HAP-1 (cell line): Measurements from ENCODE around the gene DPP8.
"Not testable (repeated sequence)": the region's sequence is repeated elsewhere in the genome, so short reads cannot be mapped to it uniquely, and the experiment has no call there.

Source experiments
- DNase-seq, 2 experiments: peaks; one replicate each; pipeline ENCODE4 v3.0.0-alpha.2; 2016 to 2020; ENCODE audit warnings: low spot score in 2 of 2
- H3K27me3 ChIP-seq: fragments of 250-450 bp; sonication (Bioruptor Pico); 2 replicates; pipeline ENCODE4 v1.5.1; 2020; ENCODE audit warnings: low read depth, mild to moderate bottlenecking, moderate library complexity
- H3K36me3 ChIP-seq: fragments of 250-450 bp; sonication (Bioruptor Pico); replicated peaks from 2 replicates; pipeline ENCODE4 v1.5.1; 2020; ENCODE audit warnings: mild to moderate bottlenecking
- H3K4me1 ChIP-seq: fragments of 250-450 bp; sonication (Bioruptor Pico); 2 replicates; pipeline ENCODE4 v1.5.1; 2020; ENCODE audit warnings: mild to moderate bottlenecking
- H3K4me3 ChIP-seq: fragments of 250-450 bp; sonication (Bioruptor Pico); 2 replicates; pipeline ENCODE4 v1.5.1; 2020; ENCODE audit warnings: mild to moderate bottlenecking, moderate library complexity
- H3K9me3 ChIP-seq: fragments of 250-450 bp; sonication (Bioruptor Pico); 2 replicates; pipeline ENCODE4 v1.5.1; 2020; ENCODE audit warnings: mild to moderate bottlenecking, moderate library complexity
- in situ Hi-C: fragments of 300-500 bp; cut with MboI; formaldehyde crosslinking; loops from 3 replicates; pipeline ENCODE4 v1.14.3; 2020; ENCODE audit warnings: low sequenced_read_pairs, inconsistent platforms, mixed read lengths

Gene DPP8

DNA sequence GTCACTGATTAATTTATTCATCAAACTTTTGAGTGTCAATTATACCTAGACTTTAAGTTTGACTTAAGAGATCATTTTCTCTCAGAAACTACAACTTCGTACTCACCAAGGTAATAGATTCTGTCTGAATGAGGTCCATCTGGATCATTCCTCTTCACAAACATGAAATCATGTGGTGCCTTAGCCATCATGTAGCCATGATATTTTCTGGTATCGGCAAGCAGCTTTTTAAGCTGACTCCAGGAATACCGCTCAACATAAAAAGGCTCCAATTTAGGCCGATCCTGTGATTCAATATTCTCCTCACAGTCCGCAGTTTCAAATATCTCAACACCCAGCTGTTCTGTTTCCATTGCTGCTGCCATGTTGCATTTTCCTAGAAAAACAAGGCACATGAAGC lies 5.3 kb downstream of the DPP8 start:
- peaks cover 12% of the 10 kb centered on the region for H3K4me1 ChIP-seq
- H3K4me3 ChIP-seq = no peak overlapping the region
- in situ Hi-C loops = no loop called here
- H3K27me3 ChIP-seq = no peaks in the 10 kb centered on the region
- no peak for DNase-seq
- peaks cover 63% of the 10 kb centered on the region for H3K36me3 ChIP-seq
- H3K9me3 ChIP-seq = no peaks in the 10 kb centered on the region

DNA sequence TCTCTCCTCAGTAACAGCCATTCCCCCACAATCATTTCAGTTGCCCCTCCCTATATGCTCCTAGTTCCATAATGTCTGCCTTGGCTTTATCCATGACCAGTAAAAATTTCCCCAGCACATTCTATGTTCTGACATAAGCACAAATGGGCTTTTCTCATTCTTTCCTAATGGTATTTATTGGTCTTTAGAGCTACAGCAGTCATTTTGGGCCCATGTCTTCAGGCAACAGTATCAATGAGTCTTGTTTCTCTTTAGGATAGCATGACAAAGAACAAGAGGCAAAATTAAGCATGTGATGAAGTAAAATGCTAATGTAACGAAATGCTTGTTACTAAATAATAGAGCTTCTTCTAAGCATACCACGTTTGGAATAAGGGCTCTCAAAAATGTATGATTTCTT lies 8.2 kb downstream of the DPP8 start:
- Histone ChIP-seq H3K4me1 (no peaks in the 10 kb centered on the region), H3K36me3 (peaks cover 67% of the 10 kb centered on the region), H3K4me3 (no peak overlapping the region), H3K27me3 (no peaks in the 10 kb centered on the region), H3K9me3 (no peaks in the 10 kb centered on the region)
- no peak for DNase-seq
- in situ Hi-C loops = no loop called here

DNA sequence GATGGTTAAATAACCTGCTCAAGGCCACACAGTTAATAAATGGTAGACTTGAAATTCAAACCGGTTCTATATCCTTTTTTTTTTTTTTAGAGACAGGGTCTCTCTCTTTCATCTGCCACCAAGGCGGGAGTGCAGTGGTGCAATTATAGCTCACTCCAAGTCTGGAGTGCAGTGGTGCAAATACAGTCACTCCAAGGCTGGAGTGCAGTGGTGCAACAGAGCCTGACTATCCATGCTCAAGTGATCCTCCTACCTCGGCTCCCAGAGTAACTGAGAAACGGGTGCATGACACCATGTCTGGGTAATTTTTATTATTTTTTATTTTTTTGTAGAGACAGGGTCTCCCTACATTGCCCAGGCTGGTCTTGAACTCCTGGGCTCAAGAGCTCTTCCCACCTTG lies 23.4 kb downstream of the DPP8 start:
- Histone ChIP-seq H3K4me3 (no peak overlapping the region), H3K4me1 (no peaks in the 10 kb centered on the region), H3K9me3 (no peaks in the 10 kb centered on the region), H3K27me3 (no peaks in the 10 kb centered on the region), H3K36me3 (peaks cover 66% of the 10 kb centered on the region)
- in situ Hi-C loops = no loop called here
- DNase-seq = no peak

DNA sequence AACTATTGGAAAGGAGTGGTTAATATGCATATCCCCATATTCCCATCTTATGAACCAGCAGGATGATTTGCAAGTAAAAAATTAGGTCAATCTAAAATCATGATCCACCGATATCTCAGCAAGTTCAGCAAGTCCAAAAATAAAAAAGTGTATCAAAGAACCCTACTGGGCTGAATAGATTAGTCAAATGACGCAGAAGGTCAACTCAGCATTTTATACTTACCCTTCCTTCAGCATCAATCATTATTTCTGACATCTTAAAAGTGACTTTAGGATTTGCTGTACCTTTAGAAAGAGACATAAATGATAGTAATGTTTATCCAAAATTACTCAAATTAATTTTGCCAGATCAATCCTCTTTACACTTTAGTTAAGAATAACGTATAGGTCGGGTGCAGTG lies 32.6 kb downstream of the DPP8 start:
- no peaks in the 10 kb centered on the region for H3K9me3 ChIP-seq
- H3K4me3 ChIP-seq = no peak overlapping the region
- in situ Hi-C loops = no loop called here
- H3K4me1 ChIP-seq = peaks cover 4% of the 10 kb centered on the region; the same call in 1 of the 2 replicates
- peaks cover 47% of the 10 kb centered on the region for H3K36me3 ChIP-seq
- no peaks in the 10 kb centered on the region for H3K27me3 ChIP-seq
- DNase-seq = no peak

DNA sequence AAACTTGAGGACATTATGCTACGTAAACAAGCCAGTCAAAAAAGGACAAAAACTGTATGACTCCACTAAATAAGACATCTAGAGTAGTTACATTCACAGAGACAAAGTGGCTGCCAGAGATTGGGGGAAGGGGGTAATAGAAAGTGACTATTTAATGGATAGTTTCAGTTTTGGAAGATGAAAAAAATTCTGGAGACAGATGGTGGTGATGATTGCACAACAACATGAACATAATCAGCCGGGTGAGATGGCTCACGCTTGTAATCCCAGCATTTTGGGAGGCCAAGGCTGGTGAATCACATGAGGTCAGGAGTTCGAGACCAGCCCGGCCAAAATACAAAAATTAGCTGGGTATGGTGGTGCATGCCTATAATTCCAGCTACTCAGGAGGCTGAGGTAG lies 40.6 kb downstream of the DPP8 start:
- no peaks in the 10 kb centered on the region for H3K27me3 ChIP-seq
- DNase-seq = no peak
- no peaks in the 10 kb centered on the region for H3K9me3 ChIP-seq
- in situ Hi-C loops = no loop called here
- no peak overlapping the region for H3K4me3 ChIP-seq
- H3K36me3 ChIP-seq = peaks cover 63% of the 10 kb centered on the region
- peaks cover 4% of the 10 kb centered on the region; the same call in 1 of the 2 replicates for H3K4me1 ChIP-seq

DNA sequence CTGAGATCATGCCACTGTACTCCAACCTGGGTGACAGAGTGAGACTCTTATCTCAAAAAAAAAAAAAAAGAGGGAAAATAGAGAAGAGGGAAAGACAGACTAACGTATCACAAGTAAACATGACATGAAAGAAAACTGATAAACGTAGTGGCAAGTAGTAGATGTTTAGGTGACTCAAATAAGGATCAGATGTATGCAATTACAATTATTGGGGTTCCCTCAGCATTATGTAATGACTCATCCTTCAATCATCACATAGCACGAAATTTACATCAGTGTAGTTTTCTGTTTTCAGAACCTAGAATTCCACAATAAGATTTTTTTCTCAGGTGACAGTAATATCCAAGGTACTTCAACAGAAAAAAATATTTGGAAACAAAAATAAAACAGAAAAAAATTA lies 46.6 kb downstream of the DPP8 start:
- Histone ChIP-seq H3K27me3 (no peaks in the 10 kb centered on the region), H3K4me3 (no peak overlapping the region), H3K9me3 (no peaks in the 10 kb centered on the region), H3K4me1 (no peaks in the 10 kb centered on the region), H3K36me3 (peaks cover 62% of the 10 kb centered on the region)
- DNase-seq = no peak
- in situ Hi-C loops = no loop called here

DNA sequence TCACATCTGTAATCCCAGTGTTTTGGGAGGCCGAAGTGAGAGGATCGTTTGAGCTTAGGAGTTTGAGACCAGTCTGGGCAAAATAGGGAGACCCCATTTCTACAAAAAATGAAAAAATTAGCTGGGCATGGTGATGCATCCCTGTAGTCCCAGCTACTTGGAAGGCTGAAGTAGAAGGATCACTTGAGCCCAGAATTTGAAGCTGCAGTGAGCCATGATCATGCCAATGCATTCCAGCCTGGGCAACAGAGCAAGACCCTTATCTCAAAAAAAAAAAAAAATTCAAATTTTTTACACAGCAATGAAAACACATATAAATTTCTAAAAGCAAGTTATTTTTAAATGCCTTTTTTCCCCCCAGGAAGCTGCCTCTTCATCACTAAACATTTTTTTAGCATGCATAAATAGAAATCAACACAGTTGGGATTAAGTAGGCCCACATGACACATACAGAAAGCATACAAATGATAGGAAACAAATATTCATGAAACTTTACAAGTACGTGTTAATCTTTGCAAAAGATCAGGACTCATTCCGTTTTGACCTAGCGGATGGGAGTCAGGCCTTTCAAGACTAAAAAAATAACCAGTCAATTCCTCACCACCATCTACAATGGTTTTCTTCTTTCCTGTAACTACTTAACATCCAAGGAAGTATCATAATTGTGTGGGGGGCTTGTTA lies 49.1 kb downstream of the DPP8 start:
- Histone ChIP-seq H3K9me3 (no peaks in the 10 kb centered on the region), H3K4me3 (no peak overlapping the region), H3K36me3 (peaks cover 75% of the 10 kb centered on the region), H3K27me3 (no peaks in the 10 kb centered on the region), H3K4me1 (no peaks in the 10 kb centered on the region)
- in situ Hi-C loops = no loop called here
- DNase-seq = no peak

DNA sequence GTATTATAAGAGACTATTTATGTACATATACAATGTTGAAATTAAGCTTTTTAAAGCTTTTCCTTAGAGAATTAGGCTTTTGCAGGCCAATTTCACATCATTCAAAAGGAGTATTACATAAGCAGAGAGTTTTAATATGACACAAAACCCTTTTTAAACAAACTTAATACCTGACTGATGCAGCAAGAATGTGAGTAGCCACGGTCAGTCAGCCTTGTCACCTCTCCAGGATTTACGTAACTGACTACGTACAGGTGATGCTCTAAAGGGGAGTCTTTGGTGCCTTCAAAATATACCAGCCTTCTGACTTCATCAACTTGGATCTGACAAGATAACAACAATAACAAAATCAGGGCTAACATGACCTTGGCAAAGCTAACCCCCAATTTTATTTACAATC lies 50.6 kb downstream of the DPP8 start:
- in situ Hi-C loops = no loop called here
- Histone ChIP-seq H3K4me3 (no peak overlapping the region), H3K27me3 (no peaks in the 10 kb centered on the region), H3K4me1 (no peaks in the 10 kb centered on the region), H3K9me3 (no peaks in the 10 kb centered on the region), H3K36me3 (peaks cover 73% of the 10 kb centered on the region)
- no peak for DNase-seq

DNA sequence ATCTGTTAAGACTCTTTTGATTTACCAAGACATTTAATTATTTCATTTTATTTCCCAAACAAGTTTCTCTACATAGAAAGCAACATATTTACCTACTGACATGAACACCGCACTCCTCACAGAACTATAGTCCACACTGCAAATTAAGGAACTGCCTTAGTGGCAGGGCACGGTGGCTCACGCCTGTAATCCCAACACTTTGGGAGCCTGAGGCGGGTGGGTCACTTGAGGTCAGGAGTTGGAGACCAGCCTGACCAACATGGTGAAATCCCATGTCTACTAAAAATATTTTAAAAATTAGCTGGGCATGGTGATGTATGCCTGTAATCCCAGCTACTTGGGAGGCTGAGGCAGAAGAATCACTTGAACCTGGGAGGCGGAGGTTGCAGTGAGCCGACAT lies 54.4 kb downstream of the DPP8 start:
- H3K4me1 ChIP-seq, H3K4me3 ChIP-seq, H3K27me3 ChIP-seq, DNase-seq, H3K9me3 ChIP-seq, in situ Hi-C loops: not testable (repeated sequence)
- H3K36me3 ChIP-seq = peaks cover 89% of the 10 kb centered on the region

DNA sequence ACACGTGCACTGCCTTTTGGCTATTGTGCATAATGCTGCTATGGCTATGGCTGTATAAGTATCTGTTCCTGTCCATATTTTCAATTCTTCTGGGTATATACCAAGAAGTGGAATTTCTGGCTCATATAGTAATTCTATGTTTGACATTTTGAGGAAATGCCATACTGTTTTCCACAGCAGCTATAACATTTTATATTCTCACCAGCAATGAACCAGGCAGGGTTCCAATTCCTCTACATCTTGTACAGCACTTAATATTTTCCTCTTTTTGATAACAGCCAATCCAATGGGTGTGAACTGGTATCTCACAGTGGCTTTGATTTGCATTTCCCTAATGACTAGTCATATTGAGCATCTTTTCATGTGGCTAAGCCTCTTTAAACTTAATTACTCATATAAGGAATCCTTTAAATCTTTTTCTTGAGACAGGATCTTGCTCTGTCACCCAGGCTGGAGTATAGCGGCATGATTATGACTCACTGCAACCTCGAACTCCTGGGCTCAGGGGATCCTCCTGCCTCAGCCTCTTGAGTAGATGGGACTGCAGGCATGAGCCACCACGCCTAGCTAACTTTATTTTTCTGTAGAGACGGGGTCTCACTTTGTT lies 56.6 kb downstream of the DPP8 start:
- in situ Hi-C loops = no loop called here
- no peaks in the 10 kb centered on the region for H3K27me3 ChIP-seq
- no peaks in the 10 kb centered on the region for H3K4me1 ChIP-seq
- H3K4me3 ChIP-seq = no peak overlapping the region
- H3K9me3 ChIP-seq = no peaks in the 10 kb centered on the region
- no peak for DNase-seq
- H3K36me3 ChIP-seq = peaks cover 79% of the 10 kb centered on the region

DNA sequence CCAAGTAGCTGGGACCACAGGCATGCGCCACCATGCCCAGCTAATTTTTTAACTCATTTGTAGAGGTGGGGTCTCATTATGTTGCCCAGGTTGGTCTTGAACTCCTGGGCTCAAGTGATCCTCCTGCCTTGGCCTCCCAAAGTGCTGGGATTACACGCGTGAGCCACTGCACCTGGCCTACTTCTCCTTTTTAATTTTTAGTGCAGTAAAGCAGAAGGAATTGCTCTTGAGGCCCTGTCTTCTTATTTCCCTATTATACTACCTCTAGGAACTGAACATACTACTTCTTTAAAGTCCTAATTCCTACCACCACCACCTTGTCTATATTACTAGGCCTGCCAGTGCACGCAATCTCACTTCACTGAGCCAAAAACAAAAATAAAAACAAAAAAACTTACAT lies 62.2 kb downstream of the DPP8 start:
- H3K9me3 ChIP-seq, H3K4me3 ChIP-seq, DNase-seq, H3K27me3 ChIP-seq, H3K4me1 ChIP-seq, in situ Hi-C loops: not testable (repeated sequence)
- H3K36me3 ChIP-seq = peaks cover 82% of the 10 kb centered on the region

DNA sequence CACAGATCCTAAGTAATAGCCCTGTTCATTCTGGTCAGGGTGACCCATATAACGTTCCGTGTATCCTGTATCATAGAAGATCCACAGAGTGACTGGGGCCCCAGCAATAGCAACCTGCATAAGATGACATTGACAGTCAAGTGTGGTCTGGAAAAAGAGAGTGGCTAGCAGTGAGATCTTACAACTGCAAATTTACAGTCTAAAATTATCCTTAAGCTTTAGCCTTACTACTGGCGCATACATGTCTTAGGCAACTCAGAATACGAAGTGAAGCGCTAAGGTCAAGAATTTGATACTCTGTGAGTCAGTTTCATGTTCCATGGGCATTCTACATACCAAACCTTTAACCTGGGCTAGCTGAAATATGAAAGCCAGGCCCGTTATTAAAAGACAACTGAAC lies 65.5 kb downstream of the DPP8 start:
- DNase-seq = no peak
- no peak overlapping the region for H3K4me3 ChIP-seq
- H3K27me3 ChIP-seq = no peaks in the 10 kb centered on the region
- H3K4me1 ChIP-seq = no peaks in the 10 kb centered on the region
- no peaks in the 10 kb centered on the region for H3K9me3 ChIP-seq
- in situ Hi-C loops = no loop called here
- H3K36me3 ChIP-seq = peaks cover 72% of the 10 kb centered on the region

DNA sequence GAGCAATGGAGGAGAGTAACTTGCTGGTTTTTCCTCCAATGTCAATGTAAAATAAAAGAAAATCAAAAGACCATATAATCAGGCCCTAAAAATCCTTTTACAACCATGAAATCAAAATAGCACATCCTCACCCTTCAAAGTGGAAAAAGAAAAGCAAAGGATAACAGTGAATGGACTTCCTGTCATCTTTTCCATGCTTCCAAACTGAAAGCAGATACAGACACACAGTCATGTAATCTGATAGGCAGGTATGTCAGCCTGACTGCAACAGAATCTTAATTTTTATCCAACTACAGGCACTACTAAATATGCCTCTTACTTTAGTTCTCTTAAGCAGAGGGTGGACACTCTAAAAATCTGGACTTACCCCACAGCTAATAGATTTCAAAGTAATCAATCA lies 66.9 kb downstream of the DPP8 start:
- no peak for DNase-seq
- no peaks in the 10 kb centered on the region for H3K4me1 ChIP-seq
- no peaks in the 10 kb centered on the region for H3K27me3 ChIP-seq
- no peak overlapping the region for H3K4me3 ChIP-seq
- in situ Hi-C loops = no loop called here
- H3K9me3 ChIP-seq = no peaks in the 10 kb centered on the region
- peaks cover 74% of the 10 kb centered on the region for H3K36me3 ChIP-seq

DNA sequence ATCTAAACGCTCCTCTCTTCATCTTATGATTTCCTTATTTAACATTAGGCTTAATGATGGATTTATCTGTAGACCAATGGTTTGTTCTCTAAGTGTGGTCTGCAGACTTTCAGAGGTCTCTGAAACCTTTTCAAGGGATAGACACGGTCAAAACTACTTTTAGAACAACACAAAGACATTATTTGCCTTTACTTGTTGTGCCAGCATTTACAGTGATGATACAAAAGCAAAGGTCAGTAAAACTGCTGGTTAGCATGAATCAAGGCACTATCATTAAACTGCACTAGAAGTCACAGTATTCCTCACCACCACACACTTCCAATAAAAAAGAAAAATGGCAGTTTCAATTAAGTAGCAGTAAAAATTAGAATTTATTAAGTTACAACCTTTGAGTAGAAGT lies 70.3 kb downstream of the DPP8 start:
- peaks cover 47% of the 10 kb centered on the region for H3K36me3 ChIP-seq
- H3K9me3 ChIP-seq = no peaks in the 10 kb centered on the region
- no peaks in the 10 kb centered on the region for H3K27me3 ChIP-seq
- DNase-seq = no peak
- in situ Hi-C loops = no loop called here
- no peak overlapping the region for H3K4me3 ChIP-seq
- H3K4me1 ChIP-seq = peaks cover 18% of the 10 kb centered on the region

DNA sequence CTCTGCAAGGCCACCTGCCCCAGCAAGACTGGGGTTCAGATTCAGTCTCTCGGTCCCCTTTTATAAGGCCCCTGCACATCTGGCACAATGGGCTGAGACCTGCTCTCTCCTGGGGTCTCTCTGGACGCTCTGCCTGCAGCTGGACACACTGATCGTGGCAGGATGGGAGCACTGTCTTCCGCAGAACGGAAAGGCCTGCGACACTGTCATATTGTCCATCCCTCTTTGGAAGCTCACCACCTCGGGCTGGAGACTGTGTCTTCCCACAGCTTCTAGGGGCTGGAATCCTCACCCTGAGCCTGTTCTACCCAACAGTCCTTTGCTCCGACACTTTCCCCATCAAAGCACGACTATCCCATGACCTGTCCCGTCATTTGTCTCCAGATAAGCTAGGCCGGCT lies 83.3 kb downstream of the DPP8 start:
- no peak for DNase-seq
- in situ Hi-C loops = no loop called here
- H3K27me3 ChIP-seq = peaks cover 4% of the 10 kb centered on the region; the same call in 1 of the 2 replicates
- H3K36me3 ChIP-seq = no peaks in the 10 kb centered on the region
- no peaks in the 10 kb centered on the region for H3K9me3 ChIP-seq
- H3K4me3 ChIP-seq = no peak overlapping the region
- no peaks in the 10 kb centered on the region for H3K4me1 ChIP-seq
